Panc1 (cell line): ENCODE measurements around the gene SRPK1.

Experiments
- POLR2AphosphoS5 ChIP-seq: IDR thresholded peaks from 2 replicates; pipeline ENCODE4 v1.6.1; 2012; ENCODE audit warnings: mild to moderate bottlenecking, low read depth, low read length, moderate library complexity
- REST ChIP-seq, 2 experiments: IDR thresholded peaks; 2 replicates each; pipeline ENCODE4 v1.6.1; 2011 to 2012; ENCODE audit warnings: low read depth in 2 of 2, control low read depth in 1 of 2, low read length in 1 of 2, mild to moderate bottlenecking in 1 of 2, moderate library complexity in 1 of 2; ENCODE audit not compliant: insufficient read depth in 1 of 2

GRCh38 chr6:35844290-35844689, 76.6 kb downstream of the SRPK1 start:
- TF ChIP-seq REST (IDR thresholded peaks at IDR 0.05; ENCODE audit: insufficient read depth in 1 of 2, low read depth in 2 of 2, low read length in 1 of 2) (no peak), POLR2AphosphoS5 (no peak)
